GM12892 (cell line): ENCODE data around the gene SUPT3H.

Source experiments
- DNase-seq: peaks from one replicate; pipeline ENCODE4 v3.0.0; 2011; ENCODE audit not compliant: insufficient read length
- FAIRE-seq: peaks from 2 replicates; lab custom pipeline; 2011; peaks lifted over from hg19 to GRCh38; lab: Jason Lieb, UNC
- POLR2A ChIP-seq: IDR thresholded peaks from 2 replicates; pipeline ENCODE4 v1.6.1; 2011; ENCODE audit warnings: low read depth, low read length, control low read depth
- POLR2AphosphoS5 ChIP-seq: IDR thresholded peaks from 2 replicates; pipeline ENCODE4 v1.6.1; 2011; ENCODE audit warnings: low read depth, low read length, control low read depth
- TAF1 ChIP-seq: IDR thresholded peaks from 2 replicates; pipeline ENCODE4 v1.6.1; 2011; ENCODE audit warnings: low read depth, mild to moderate bottlenecking, control low read depth, low read length, borderline replicate concordance

The SUPT3H gene

GRCh38 chr6:45006893-45007292 is 370.8 kb downstream of the SUPT3H start:
- FAIRE-seq: no peak
- no peak for DNase-seq
- no peak for TF ChIP-seq POLR2AphosphoS5
- no peak for TF ChIP-seq TAF1
- TF ChIP-seq POLR2A: no peak

- DNase-seq (no peak), FAIRE-seq (no peak)
- TF ChIP-seq POLR2AphosphoS5 (no peak), TAF1 (no peak), POLR2A (no peak)
These were observed 373.8 kb downstream of the SUPT3H start for GRCh38 chr6:45003961-45004360.

- no peak for DNase-seq
- no peak for TF ChIP-seq TAF1
- no peak for TF ChIP-seq POLR2A
- no peak for TF ChIP-seq POLR2AphosphoS5
- no peak for FAIRE-seq
These were observed 374.3 kb downstream of the SUPT3H start for GRCh38 chr6:45003387-45003786.

GRCh38 chr6:45002390-45003105 is 375.2 kb downstream of the SUPT3H start:
- DNase-seq (no peak), FAIRE-seq (no peak)
- TF ChIP-seq TAF1 (no peak), POLR2A (no peak), POLR2AphosphoS5 (no peak)

- no peak for TF ChIP-seq POLR2A
- TF ChIP-seq POLR2AphosphoS5: no peak
- TF ChIP-seq TAF1: no peak
- FAIRE-seq: peak; percentile 42
These were observed 376.1 kb downstream of the SUPT3H start for GRCh38 chr6:45001663-45002062.

GRCh38 chr6:45000833-45001232 is 376.9 kb downstream of the SUPT3H start:
- no peak for FAIRE-seq
- TF ChIP-seq POLR2AphosphoS5 (no peak), POLR2A (no peak), TAF1 (no peak)
- no peak for DNase-seq

More at GRCh38 chr6:45001663-45002062, 376.1 kb downstream of the SUPT3H start:
- peak; percentile 1 for DNase-seq

- FAIRE-seq (no peak), DNase-seq (no peak)
- TF ChIP-seq TAF1 (no peak), POLR2AphosphoS5 (no peak), POLR2A (no peak)
These were observed 378.7 kb downstream of the SUPT3H start for GRCh38 chr6:44999066-44999465.

- DNase-seq: no peak
- TF ChIP-seq POLR2AphosphoS5 (no peak), POLR2A (no peak), TAF1 (no peak)
- no peak for FAIRE-seq
These were observed 382.1 kb downstream of the SUPT3H start for GRCh38 chr6:44995486-44996132.

- TF ChIP-seq TAF1 (no peak), POLR2A (no peak), POLR2AphosphoS5 (no peak)
- no peak for DNase-seq
- FAIRE-seq: no peak
These were observed 388.3 kb downstream of the SUPT3H start for GRCh38 chr6:44989391-44989790.

GRCh38 chr6:44985006-44985405 is 392.7 kb downstream of the SUPT3H start:
- TF ChIP-seq POLR2A (no peak), TAF1 (no peak), POLR2AphosphoS5 (no peak)
- FAIRE-seq: no peak

GRCh38 chr6:44983467-44984365 is 394.0 kb downstream of the SUPT3H start:
- no peak for FAIRE-seq
- TF ChIP-seq TAF1 (no peak), POLR2AphosphoS5 (no peak), POLR2A (no peak)
- DNase-seq: no peak

More at GRCh38 chr6:44985006-44985405, 392.7 kb downstream of the SUPT3H start:
- no peak for DNase-seq
